HepG2 (cell line): Measurements from ENCODE around the gene NT5DC4. TPM values are rescaled to one million over a fixed set of nuclear protein-coding genes. Genes with fewer than 3 reads are reported as not detected.
A peak's percentile ranks its signal among the peaks of the same experiment; 100 is the strongest.

ENCODE experiments used
- ATAC-seq: fragments of 200-7000 bp; cut with Tn5 transposase; 3 replicates; pipeline ENCODE4 v1.9.1; 2020; ENCODE audit warnings: mild to moderate bottlenecking, moderate library complexity
- BruUV-seq: library from RNA; stranded (reverse); fragments of 400-500 nt; replicated peaks from 2 replicates; lab custom pipeline; 2021; lab: Mats Ljungman, UMichigan
- CTCF ChIA-PET: fragments of 300-600 bp; formaldehyde crosslinking; extraction: SDS; loops from one replicate; lab custom pipeline; 2021; ENCODE audit warnings: low total read pairs, inconsistent platforms, low intra/inter-chr PET ratio; lab: Yijun Ruan, JAX
- POLR2A ChIA-PET: fragments of 350-600 bp; sonication (Branson Sonifier 250); formaldehyde crosslinking; loops from one replicate; lab custom pipeline; 2020; ENCODE audit warnings: antibody characterized with exemption, inconsistent platforms; lab: Yijun Ruan, JAX
- DNase-seq: peaks from one replicate; pipeline ENCODE4 v3.0.0-alpha.2; 2015; ENCODE audit warnings: low spot score
- FAIRE-seq: peaks from 3 replicates; lab custom pipeline; 2011; peaks lifted over from hg19 to GRCh38; lab: Jason Lieb, UNC
- H2AFZ ChIP-seq: one replicate; pipeline ENCODE4 v1.6.1; 2011; ENCODE audit warnings: low read length, inconsistent platforms
- H3K27ac ChIP-seq: fragments of 300-600 bp; 3 replicates; pipeline ENCODE4 v1.8.0; 2011; ENCODE audit warnings: mixed run types, mild to moderate bottlenecking, mixed read lengths, low read length, inconsistent platforms; ENCODE audit not compliant: insufficient read depth; ENCODE audit errors: extremely low read length
- H3K27me3 ChIP-seq, 2 experiments: fragments of 200-600 bp in 1 of 2; 2 replicates in 1 of 2; 3 replicates in 1 of 2; pipeline versions ENCODE4 v1.6.0 to v1.8.0; 2011; ENCODE audit warnings: low read length in 2 of 2, mild to moderate bottlenecking in 2 of 2, moderate library complexity in 2 of 2, inconsistent platforms in 1 of 2; ENCODE audit not compliant: insufficient read depth in 2 of 2, control insufficient read depth in 1 of 2
- H3K36me3 ChIP-seq, 2 experiments: fragments of 200-600 bp in 1 of 2; replicated peaks in 1 of 2; 2 replicates in 1 of 2; 3 replicates in 1 of 2; pipeline versions ENCODE4 v1.5.1 to v1.8.0; 2011; ENCODE audit warnings: low read length in 2 of 2, inconsistent platforms in 1 of 2; ENCODE audit not compliant: insufficient read depth in 2 of 2, control insufficient read depth in 1 of 2
- H3K4me1 ChIP-seq: 2 replicates; pipeline ENCODE4 v1.5.1; 2012; ENCODE audit warnings: low read length, inconsistent platforms; ENCODE audit not compliant: insufficient read depth
- H3K4me2 ChIP-seq: 2 replicates; pipeline ENCODE4 v1.6.0; 2011; ENCODE audit warnings: low read depth, low read length, inconsistent platforms
- H3K4me3 ChIP-seq, 3 experiments: fragments of 200-600 bp in 1 of 3; sonication (generic), shearing (Covaris generic) in 1 of 3; replicated peaks in 1 of 3; 2 replicates each; pipeline ENCODE4 v1.5.1; 2011 to 2016; ENCODE audit warnings: low read length in 3 of 3, inconsistent platforms in 2 of 3, low read depth in 2 of 3, mild to moderate bottlenecking in 2 of 3, control low read depth in 1 of 3, mixed read lengths in 1 of 3; ENCODE audit not compliant: insufficient read depth in 1 of 3
- H3K79me2 ChIP-seq: one replicate; pipeline ENCODE4 v1.6.1; 2011; ENCODE audit warnings: low read length, inconsistent platforms; ENCODE audit not compliant: insufficient read depth
- H3K9ac ChIP-seq: 2 replicates; pipeline ENCODE4 v1.6.0; 2011; ENCODE audit warnings: mild to moderate bottlenecking, low read depth, low read length, inconsistent platforms; ENCODE audit not compliant: insufficient read depth
- H3K9me3 ChIP-seq: 2 replicates; pipeline ENCODE4 v1.5.1; 2012; ENCODE audit warnings: mild to moderate bottlenecking, low read length
- H4K20me1 ChIP-seq: 2 replicates; pipeline ENCODE4 v1.6.0; 2011; ENCODE audit warnings: inconsistent platforms, mild to moderate bottlenecking, low read length, moderate library complexity; ENCODE audit not compliant: insufficient read depth
- HHEX ChIP-seq: IDR thresholded peaks from 2 replicates; pipeline ENCODE4 v1.6.1; 2016; ENCODE audit warnings: control low read depth
- HNRNPK ChIP-seq: fragments of 200-400 bp; formaldehyde crosslinking; IDR thresholded peaks from 2 replicates; pipeline ENCODE4 v1.6.1; 2018; ENCODE audit warnings: low read length, low read depth, moderate library complexity, mild to moderate bottlenecking; ENCODE audit not compliant: poor library complexity, severe bottlenecking
- SALL1 ChIP-seq: sonication (generic); formaldehyde crosslinking; IDR thresholded peaks from 2 replicates; pipeline ENCODE4 v1.8.0; 2022; ENCODE audit warnings: mild to moderate bottlenecking, missing genetic modification reagents
- ZFP36L1 ChIP-seq: sonication (generic); formaldehyde crosslinking; IDR thresholded peaks from 2 replicates; pipeline ENCODE4 v1.8.0; 2022; ENCODE audit warnings: mild to moderate bottlenecking, missing genetic modification reagents, moderate library complexity
- ZNF329 ChIP-seq: sonication (generic); formaldehyde crosslinking; IDR thresholded peaks from 2 replicates; pipeline ENCODE4 v1.9.0; 2021; ENCODE audit warnings: low read depth, mild to moderate bottlenecking, missing genetic modification reagents
- ZNF562 ChIP-seq: sonication (generic); formaldehyde crosslinking; IDR thresholded peaks from 2 replicates; pipeline ENCODE4 v1.8.0; 2022; ENCODE audit warnings: missing genetic modification reagents, borderline replicate concordance
- ZNF629 ChIP-seq: sonication (generic); formaldehyde crosslinking; conservative IDR thresholded peaks from 2 replicates; pipeline ENCODE4 v1.5.0; 2020; ENCODE audit warnings: missing genetic modification reagents
- ZNF652 ChIP-seq: IDR thresholded peaks from 2 replicates; pipeline ENCODE4 v1.6.1; 2016; ENCODE audit warnings: low read depth, borderline replicate concordance
- WGBS: methylation state at CpG from one replicate; pipeline ENCODE4 v1.1.6; 2017; ENCODE audit warnings: low lambda C conversion rate; 5-methylcytosine and 5-hydroxymethylcytosine counted together
- in situ Hi-C: cut with HindIII; loops from 2 replicates; pipeline ENCODE4 v1.10.0; 2017; ENCODE audit warnings: low pct_unique_long_range_greater_than_20kb; ENCODE audit not compliant: extremely low pct_ligation_motif_present
- intact Hi-C: fragments of 100-400 bp; cut with micrococcal nuclease; formaldehyde crosslinking; loops from one replicate; pipeline ENCODE4 v1.10.0; 2022; ENCODE audit not compliant: unreplicated experiment
- polyA plus RNA-seq, 8 experiments: library from polyadenylated mRNA; depleted of rRNA in 3 of 8; stranded (reverse) in 7 of 8; unstranded in 1 of 8; fragments of >200 nt; fragmentation: Illumina TruSeq in 4 of 8; extraction: Trizol in 4 of 8; gene quantifications; 2 replicates each; pipeline versions ENCODE4 v1.2.1 to v1.2.3, GENCODE V29; 2011 to 2016; ENCODE audit warnings: low read depth in 4 of 8, missing spikeins in 1 of 8, mixed read lengths in 1 of 8; ENCODE audit not compliant: insufficient read depth in 1 of 8
- total RNA-seq, 5 experiments: library from RNA; depleted of rRNA; stranded (reverse); fragments of >200 nt; fragmentation: Illumina TruSeq; extraction: Trizol; gene quantifications; 2 replicates each; pipeline ENCODE4 v1.2.3, GENCODE V29; 2016; ENCODE audit warnings: low read depth in 1 of 5
- TF ChIP-seq, protein P1 (sequence below): sonication (generic); formaldehyde crosslinking; IDR thresholded peaks from 2 replicates; pipeline ENCODE4 v1.5.1; 2020; ENCODE audit warnings: mild to moderate bottlenecking, moderate library complexity, missing genetic modification reagents

NT5DC4 gene
- total and polyA plus RNA-seq, 2 of the 13 experiments (the other 11 are each of a cell fraction or from before 2014, with no cell fraction given), result 0.04 to 4.2 TPM

DNA sequence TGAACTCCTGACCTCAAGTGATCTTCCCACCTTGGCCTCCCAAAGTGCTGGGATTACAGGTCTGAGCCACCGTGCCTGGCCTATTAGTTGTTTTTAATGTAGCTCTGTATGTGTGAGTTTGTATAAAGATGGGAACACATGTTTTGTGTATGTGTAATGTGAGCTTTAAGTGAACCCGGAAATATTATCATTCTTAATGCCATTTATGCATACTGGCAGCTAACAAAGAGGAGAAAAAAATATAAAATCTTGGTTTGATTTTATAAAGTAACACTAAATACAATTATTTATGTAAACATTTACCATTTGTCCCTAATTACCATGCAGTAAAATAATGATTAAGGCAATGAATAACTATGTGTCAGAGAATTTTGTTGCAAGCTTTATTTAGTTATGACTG lies 52.7 kb downstream of the NT5DC4 start:
- in situ Hi-C loops, result no loop called here
- Histone ChIP-seq H3K79me2 (no peaks in the 10 kb centered on the region), H4K20me1 (no peaks in the 10 kb centered on the region), H3K4me3 (no peak overlapping the region), H3K4me2 (no peak overlapping the region), H3K9me3 (no peaks in the 10 kb centered on the region), H3K4me1 (peaks cover 3% of the 10 kb centered on the region), H3K27me3 (no peaks in the 10 kb centered on the region), H3K9ac (no peak overlapping the region), H3K36me3 (no peaks in the 10 kb centered on the region), H3K27ac (no peak overlapping the region), H2AFZ (no peak overlapping the region)
- CTCF ChIA-PET, result no interaction called here
- BruUV-seq, result no TSS peak
- TF ChIP-seq, protein P1, sequence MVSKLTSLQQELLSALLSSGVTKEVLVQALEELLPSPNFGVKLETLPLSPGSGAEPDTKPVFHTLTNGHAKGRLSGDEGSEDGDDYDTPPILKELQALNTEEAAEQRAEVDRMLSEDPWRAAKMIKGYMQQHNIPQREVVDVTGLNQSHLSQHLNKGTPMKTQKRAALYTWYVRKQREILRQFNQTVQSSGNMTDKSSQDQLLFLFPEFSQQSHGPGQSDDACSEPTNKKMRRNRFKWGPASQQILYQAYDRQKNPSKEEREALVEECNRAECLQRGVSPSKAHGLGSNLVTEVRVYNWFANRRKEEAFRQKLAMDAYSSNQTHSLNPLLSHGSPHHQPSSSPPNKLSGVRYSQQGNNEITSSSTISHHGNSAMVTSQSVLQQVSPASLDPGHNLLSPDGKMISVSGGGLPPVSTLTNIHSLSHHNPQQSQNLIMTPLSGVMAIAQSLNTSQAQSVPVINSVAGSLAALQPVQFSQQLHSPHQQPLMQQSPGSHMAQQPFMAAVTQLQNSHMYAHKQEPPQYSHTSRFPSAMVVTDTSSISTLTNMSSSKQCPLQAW (CRISPR knock-in tag), result no peak
- TF ChIP-seq ZNF329 (CRISPR knock-in tag), result no peak
- TF ChIP-seq HHEX (CRISPR knock-in tag), result no peak
- no peak for TF ChIP-seq ZFP36L1
- TF ChIP-seq ZNF562, result no peak
- TF ChIP-seq SALL1 (CRISPR knock-in tag), result no peak
- no peak for TF ChIP-seq ZNF652 (CRISPR knock-in tag)
- FAIRE-seq (no peak), ATAC-seq (no peak), DNase-seq (no peak)
- POLR2A ChIA-PET, result no interaction called here
- WGBS, result 88% methylated on average over 2 of the region's 2 CpGs
- intact Hi-C loops, result no loop called here

DNA sequence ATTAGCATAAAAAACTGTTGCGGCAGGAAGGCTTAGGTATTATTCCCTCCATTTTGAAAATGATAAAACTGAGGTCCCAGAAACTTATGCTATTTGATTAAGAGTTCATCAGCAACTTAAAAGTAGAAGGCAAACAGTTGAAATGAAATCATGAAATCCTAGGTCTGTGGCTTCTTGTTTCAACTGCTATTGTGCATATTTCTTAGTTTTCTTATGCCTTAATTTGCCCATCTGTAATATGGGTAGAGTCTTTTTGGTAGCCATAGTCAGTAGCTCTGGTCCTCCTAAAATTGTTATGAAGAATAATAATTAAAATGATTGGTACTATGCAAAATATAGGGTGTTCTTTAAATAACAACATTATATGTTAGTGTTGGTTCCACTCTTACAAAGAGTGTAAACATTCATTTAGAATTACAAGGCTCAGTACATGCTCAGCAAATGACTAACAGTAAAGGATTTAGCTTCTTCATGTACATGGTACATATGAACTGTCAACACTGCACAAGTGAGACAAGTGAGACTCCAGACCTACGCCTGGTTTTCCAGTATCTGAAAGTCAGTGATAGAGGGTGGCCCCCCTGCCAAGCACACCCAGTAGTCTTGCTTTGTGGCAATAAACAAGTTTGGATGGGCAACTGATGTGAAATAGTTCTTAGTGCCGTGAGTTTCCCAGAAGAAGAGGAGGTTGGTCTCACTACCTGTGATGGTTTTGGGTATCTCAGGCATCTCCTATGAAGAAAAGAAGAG lies 53.9 kb downstream of the NT5DC4 start:
- DNase-seq (no peak), ATAC-seq (no peak), FAIRE-seq (no peak)
- Histone ChIP-seq H3K9me3 (no peaks in the 10 kb centered on the region), H3K9ac (no peak overlapping the region), H3K4me3 (no peak overlapping the region), H3K27me3 (no peaks in the 10 kb centered on the region), H3K4me1 (no peaks in the 10 kb centered on the region), H3K79me2 (no peaks in the 10 kb centered on the region), H3K4me2 (no peak overlapping the region), H3K36me3 (no peaks in the 10 kb centered on the region), H3K27ac (no peak overlapping the region), H4K20me1 (no peaks in the 10 kb centered on the region), H2AFZ (no peak overlapping the region)
- TF ChIP-seq ZNF629, result peak; percentile 73
- no peak for TF ChIP-seq HNRNPK
- no TSS peak for BruUV-seq
- ChIA-PET CTCF (no interaction called here), POLR2A (no interaction called here)
- 100% methylated on average over 3 of the region's 3 CpGs for WGBS
- intact Hi-C loops (no loop called here), in situ Hi-C loops (no loop called here)
